Measurements from ENCODE around the gene MANBA.

The MANBA gene

DNA sequence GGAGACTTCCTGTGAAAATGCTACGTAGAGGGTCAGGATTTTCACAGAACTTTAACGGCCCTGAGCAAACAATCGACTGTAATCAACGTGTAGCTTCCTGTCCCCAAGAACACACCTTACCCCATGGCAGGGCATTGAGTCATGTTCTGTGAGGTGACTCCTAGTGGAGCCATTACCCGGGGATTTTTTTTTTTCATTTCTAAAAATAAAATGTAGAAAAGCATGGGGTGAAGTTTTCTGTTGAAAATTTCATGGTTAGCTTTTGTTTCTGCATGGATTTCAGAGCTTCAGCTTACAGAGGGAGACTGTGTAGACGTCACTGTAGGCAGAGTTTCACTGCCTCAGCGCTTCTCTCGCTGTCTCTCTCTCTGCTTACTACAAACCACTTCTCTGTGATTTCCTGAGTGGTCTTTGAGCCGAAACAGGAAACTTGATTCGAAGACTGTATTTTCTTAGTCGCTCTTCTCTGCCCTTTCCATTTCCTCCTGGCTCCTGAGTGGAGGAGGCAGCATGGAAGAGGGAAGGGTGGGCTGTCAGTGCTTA lies 147.9 kb downstream of the MANBA start:
- TF ChIP-seq POLR2AphosphoS5 (IDR thresholded peaks at IDR 0.05; ENCODE audit: low read depth, low read length) (no peak), SIN3A (IDR thresholded peaks at IDR 0.05; ENCODE audit: borderline replicate concordance, insufficient read depth, low read length) (no peak), TAF1 (IDR thresholded peaks at IDR 0.05; ENCODE audit: borderline replicate concordance, insufficient read depth, low read length) (no peak), FOXP2 (optimal IDR thresholded peaks at IDR 0.05; ENCODE audit: borderline replicate concordance, extremely low read depth, extremely low read length, insufficient read depth) (no peak)
- TF ChIP-seq, protein P1, sequence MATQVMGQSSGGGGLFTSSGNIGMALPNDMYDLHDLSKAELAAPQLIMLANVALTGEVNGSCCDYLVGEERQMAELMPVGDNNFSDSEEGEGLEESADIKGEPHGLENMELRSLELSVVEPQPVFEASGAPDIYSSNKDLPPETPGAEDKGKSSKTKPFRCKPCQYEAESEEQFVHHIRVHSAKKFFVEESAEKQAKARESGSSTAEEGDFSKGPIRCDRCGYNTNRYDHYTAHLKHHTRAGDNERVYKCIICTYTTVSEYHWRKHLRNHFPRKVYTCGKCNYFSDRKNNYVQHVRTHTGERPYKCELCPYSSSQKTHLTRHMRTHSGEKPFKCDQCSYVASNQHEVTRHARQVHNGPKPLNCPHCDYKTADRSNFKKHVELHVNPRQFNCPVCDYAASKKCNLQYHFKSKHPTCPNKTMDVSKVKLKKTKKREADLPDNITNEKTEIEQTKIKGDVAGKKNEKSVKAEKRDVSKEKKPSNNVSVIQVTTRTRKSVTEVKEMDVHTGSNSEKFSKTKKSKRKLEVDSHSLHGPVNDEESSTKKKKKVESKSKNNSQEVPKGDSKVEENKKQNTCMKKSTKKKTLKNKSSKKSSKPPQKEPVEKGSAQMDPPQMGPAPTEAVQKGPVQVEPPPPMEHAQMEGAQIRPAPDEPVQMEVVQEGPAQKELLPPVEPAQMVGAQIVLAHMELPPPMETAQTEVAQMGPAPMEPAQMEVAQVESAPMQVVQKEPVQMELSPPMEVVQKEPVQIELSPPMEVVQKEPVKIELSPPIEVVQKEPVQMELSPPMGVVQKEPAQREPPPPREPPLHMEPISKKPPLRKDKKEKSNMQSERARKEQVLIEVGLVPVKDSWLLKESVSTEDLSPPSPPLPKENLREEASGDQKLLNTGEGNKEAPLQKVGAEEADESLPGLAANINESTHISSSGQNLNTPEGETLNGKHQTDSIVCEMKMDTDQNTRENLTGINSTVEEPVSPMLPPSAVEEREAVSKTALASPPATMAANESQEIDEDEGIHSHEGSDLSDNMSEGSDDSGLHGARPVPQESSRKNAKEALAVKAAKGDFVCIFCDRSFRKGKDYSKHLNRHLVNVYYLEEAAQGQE (IDR thresholded peaks at IDR 0.05; ENCODE audit: insufficient read depth in 1 of 2, low read depth in 2 of 2, low read length in 2 of 2), result no peak

DNA sequence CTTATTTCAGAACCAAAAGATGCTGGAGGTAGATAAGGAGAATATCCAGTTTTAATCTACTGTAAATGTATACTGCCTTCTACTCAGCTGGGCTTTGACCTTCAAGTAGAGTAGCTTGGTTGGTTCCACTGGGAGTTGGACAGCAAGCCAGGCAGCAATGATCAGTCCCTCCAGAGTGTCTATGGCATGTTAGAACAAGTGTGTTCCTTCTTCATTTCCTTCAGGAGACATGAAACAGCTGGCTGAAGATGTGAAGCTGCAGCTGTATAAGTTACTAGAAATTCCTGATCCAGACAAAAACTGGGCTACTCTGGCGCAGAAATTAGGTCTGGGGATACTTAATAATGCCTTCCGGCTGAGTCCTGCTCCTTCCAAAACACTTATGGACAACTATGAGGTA lies 148.6 kb downstream of the MANBA start:
- TF ChIP-seq TAF1 (IDR thresholded peaks at IDR 0.05; ENCODE audit: borderline replicate concordance, insufficient read depth, low read length) (no peak), FOXP2 (optimal IDR thresholded peaks at IDR 0.05; ENCODE audit: borderline replicate concordance, extremely low read depth, extremely low read length, insufficient read depth) (no peak), SIN3A (IDR thresholded peaks at IDR 0.05; ENCODE audit: borderline replicate concordance, insufficient read depth, low read length) (no peak), POLR2AphosphoS5 (IDR thresholded peaks at IDR 0.05; ENCODE audit: low read depth, low read length) (no peak)
- TF ChIP-seq, protein P1 (IDR thresholded peaks at IDR 0.05; ENCODE audit: insufficient read depth in 1 of 2, low read depth in 2 of 2, low read length in 2 of 2), result no peak

DNA sequence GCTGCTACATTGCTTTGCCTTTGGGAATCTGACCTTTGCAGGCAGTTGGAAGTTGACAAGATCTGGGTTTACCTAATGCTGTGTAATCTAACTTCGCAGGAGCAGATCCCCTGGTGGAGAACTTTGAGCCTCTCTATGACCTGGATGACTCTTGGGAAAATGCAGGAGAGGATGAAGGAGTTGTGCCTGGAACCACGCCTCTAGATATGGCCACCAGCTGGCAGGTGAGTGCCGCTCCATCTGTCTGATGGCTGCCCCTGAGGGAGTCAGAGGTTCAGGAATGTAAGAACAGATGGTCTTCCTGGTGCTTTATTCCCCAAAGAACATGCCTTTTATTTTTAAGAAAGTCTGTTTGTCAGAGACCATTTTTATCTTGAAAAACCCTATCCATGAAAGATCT lies 150.3 kb downstream of the MANBA start:
- TF ChIP-seq SIN3A (IDR thresholded peaks at IDR 0.05; ENCODE audit: borderline replicate concordance, insufficient read depth, low read length) (no peak), FOXP2 (optimal IDR thresholded peaks at IDR 0.05; ENCODE audit: borderline replicate concordance, extremely low read depth, extremely low read length, insufficient read depth) (no peak), POLR2AphosphoS5 (IDR thresholded peaks at IDR 0.05; ENCODE audit: low read depth, low read length) (no peak), TAF1 (IDR thresholded peaks at IDR 0.05; ENCODE audit: borderline replicate concordance, insufficient read depth, low read length) (no peak)
- TF ChIP-seq, protein P1 (IDR thresholded peaks at IDR 0.05; ENCODE audit: insufficient read depth in 1 of 2, low read depth in 2 of 2, low read length in 2 of 2), result no peak

DNA sequence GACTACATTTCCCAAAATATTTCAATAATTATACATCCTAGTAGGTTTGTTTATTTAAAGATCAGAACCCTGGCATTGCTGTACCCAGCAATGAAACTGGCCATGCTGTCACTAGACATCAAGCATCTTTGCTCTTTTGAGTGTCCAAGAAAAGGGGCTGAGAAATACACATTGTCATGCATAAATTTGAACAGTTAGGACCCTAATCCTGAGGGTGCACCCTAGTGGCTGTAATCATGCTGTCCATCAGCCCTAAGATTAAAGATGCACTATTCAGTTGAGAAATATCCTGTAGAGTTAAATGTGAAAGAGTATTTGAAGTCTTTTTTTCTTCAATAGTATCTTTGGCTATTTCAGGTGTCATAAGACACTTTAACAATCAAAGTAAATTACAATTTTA lies 150.8 kb downstream of the MANBA start:
- no peak for TF ChIP-seq FOXP2 (optimal IDR thresholded peaks at IDR 0.05; ENCODE audit: borderline replicate concordance, extremely low read depth, extremely low read length, insufficient read depth)
- no peak for TF ChIP-seq POLR2AphosphoS5 (IDR thresholded peaks at IDR 0.05; ENCODE audit: low read depth, low read length)
- TF ChIP-seq, protein P1 (IDR thresholded peaks at IDR 0.05; ENCODE audit: insufficient read depth in 1 of 2, low read depth in 2 of 2, low read length in 2 of 2), result no peak
- no peak for TF ChIP-seq TAF1 (IDR thresholded peaks at IDR 0.05; ENCODE audit: borderline replicate concordance, insufficient read depth, low read length)
- no peak for TF ChIP-seq SIN3A (IDR thresholded peaks at IDR 0.05; ENCODE audit: borderline replicate concordance, insufficient read depth, low read length)

DNA sequence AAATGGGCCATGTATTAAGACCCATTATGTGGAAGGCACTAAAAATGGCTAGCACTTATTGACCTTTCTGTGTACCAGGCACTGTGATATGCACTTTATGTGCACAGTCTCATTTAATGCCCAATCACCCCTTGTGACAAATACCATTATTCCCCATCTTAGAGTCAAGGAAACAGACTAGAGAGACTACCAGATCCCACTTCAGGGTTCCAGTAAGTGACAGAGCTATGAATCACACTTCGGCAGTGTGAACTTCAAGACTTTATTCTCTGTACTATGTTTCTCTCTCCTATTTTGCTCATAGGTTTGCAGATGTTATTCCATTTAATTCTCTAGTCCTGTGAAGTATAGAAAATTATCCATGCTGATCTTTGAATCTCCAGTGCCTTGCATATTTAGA lies 152.6 kb downstream of the MANBA start:
- TF ChIP-seq FOXP2 (optimal IDR thresholded peaks at IDR 0.05; ENCODE audit: borderline replicate concordance, extremely low read depth, extremely low read length, insufficient read depth) (no peak), SIN3A (IDR thresholded peaks at IDR 0.05; ENCODE audit: borderline replicate concordance, insufficient read depth, low read length) (no peak), POLR2AphosphoS5 (IDR thresholded peaks at IDR 0.05; ENCODE audit: low read depth, low read length) (no peak), TAF1 (IDR thresholded peaks at IDR 0.05; ENCODE audit: borderline replicate concordance, insufficient read depth, low read length) (no peak)
- TF ChIP-seq, protein P1 (IDR thresholded peaks at IDR 0.05; ENCODE audit: insufficient read depth in 1 of 2, low read depth in 2 of 2, low read length in 2 of 2), result no peak

Data from PFSK-1 (cell line).